GM19438 (cell line): ENCODE measurements around the gene NOS1.
"Not testable (repeated sequence)": the region's sequence is repeated elsewhere in the genome, so short reads cannot be mapped to it uniquely, and the experiment has no call there.

ENCODE experiments used
- ATAC-seq: cut with Tn5 transposase; IDR thresholded peaks from one replicate; pipeline ENCODE4 v1.9.1; 2021; ENCODE audit warnings: low read depth; ENCODE audit not compliant: unreplicated experiment

Gene NOS1

DNA sequence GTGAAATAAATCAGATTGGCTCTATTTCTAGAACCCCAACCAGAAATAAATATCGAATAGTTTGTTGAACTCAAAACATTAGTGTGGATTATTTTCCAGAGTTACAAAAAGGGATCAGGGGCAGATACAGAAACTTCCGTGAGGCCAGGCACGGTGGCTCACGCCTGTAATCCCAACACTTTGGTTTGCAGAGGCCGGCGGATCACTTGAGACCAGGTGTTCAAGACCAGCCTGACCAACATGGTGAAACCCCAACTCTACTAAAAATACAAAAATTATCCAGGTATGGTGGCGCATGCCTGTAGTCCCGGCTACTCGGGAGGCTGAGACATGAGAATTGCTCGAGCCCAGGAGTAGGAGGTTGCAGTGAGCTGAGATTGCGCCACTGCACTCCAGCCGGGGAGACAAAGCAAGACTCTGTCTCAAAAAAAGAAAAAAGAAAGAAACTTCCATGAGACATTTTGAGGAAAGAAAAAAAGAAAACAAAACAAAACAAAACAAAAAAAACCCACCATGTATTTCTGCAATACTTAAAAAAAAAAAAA lies 173.2 kb downstream of the NOS1 start:
- no peak for ATAC-seq

- ATAC-seq = no peak
Measured at GRCh38 chr12:117187421-117187820, 174.0 kb downstream of the NOS1 start.

DNA sequence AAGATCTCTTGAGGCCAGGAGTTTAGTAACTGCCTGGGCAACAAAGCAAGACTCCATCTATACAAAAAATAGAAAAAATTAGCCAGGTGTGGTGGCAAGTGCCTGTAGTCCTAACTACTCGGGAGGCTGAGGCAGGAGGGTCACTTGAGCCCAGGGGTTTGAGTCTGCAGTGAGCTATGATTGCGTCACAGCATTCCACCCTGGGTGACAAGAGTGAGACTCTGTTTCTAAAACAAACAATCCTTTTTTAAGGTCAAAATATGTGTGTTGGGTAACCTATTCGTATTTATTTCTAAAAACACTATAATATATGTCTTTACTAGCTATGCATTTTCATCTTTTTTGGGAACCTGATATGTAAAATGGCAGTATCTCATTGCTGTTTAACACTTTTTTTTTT lies 178.6 kb downstream of the NOS1 start:
- ATAC-seq = no peak

- ATAC-seq = not testable (repeated sequence)
Measured at GRCh38 chr12:117181468-117181843, 180.0 kb downstream of the NOS1 start.

GRCh38 chr12:117180758-117181467 lies 180.5 kb downstream of the NOS1 start:
- ATAC-seq = no peak

GRCh38 chr12:117178745-117179144 lies 182.7 kb downstream of the NOS1 start:
- ATAC-seq = no peak

GRCh38 chr12:117178301-117178700 lies 183.1 kb downstream of the NOS1 start:
- ATAC-seq = no peak

DNA sequence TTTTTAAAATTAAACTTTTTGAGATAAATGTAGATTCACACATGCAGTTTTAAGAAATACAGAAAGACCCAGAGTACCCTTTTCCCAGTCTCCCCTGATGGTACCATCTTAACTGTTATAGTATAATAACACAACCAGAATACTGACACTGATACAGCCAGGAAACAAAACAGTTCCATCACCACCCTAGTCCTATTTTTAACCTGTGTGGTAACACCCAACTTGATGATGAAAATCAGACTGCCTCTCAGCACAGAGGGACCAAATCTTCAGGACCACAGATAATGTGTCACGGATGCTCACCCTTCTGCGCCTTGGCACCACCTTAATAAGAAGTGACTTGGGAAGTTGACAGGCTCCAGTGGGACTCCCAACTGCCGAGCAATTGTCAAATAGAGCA lies 189.3 kb downstream of the NOS1 start:
- no peak for ATAC-seq

DNA sequence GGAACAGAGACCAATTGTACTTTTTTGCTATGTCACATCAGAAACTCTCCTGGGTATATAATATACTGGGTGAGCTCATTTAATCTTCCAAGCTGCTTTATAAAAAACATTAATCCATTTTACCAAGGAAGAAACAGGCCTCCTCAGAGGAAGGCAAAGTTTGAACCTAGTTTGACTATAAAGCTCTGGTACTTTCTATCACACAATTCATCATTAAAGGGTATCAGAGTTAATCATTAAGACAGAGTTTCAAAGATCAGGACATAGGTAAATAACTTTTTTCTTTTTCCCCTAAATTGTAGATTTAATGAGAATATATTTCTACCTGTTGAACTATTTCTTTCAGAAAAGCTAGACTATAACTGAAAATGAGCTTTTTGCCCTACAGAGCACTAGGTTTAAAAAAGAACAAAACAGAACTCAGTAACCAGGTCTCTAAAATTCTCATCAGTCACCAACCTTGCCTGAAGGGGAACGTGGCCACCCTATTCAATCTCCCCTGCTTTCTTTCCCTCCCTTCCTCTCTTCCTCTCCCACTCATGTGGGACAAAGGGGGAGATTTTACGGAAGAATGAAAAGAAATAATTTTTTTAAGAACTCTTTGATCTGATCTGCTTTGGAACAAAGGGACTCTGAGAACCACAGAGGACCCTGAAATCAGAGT lies 189.8 kb downstream of the NOS1 start:
- ATAC-seq = no peak

DNA sequence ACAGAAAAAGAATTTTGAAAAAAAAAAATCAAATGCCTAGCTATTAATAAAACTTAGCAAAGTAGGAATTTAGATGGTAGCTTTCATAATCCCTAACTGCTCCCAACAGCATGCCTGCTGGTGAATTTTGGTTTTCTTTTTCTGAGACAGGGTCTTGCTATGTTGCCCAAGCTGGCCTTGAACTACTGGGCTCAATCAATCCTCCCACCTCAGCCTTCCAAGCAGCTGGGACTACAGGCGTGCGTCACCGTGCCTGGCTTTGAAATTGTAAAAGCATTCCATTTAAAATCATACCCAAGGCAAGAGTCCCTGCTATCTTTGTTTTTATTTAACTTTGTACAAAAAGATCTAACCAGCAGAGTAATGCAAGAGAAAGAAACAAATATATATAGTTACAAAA lies 191.9 kb downstream of the NOS1 start:
- no peak for ATAC-seq

DNA sequence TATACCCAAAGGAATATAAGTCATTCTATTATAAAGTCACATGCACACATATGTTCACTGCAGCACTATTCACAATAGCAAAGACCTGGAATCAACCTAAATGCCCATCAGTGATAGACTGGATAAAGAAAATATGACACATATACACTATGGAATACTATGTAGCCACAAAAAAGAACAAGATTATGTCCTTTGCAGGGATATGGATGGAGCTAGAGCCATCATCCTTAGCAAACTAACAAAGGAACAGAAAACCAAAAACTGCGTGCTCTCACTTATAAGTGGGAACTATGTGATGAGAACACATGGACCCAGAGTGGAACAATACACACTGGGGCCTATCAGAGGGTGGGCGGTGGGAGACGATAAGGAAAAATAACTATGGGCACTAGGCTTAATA lies 192.4 kb downstream of the NOS1 start:
- no peak for ATAC-seq

- ATAC-seq = no peak
Measured at GRCh38 chr12:117167769-117168168, 193.7 kb downstream of the NOS1 start.

GRCh38 chr12:117166107-117166506 lies 195.3 kb downstream of the NOS1 start:
- ATAC-seq = no peak

- no peak for ATAC-seq
Measured at GRCh38 chr12:117165342-117165741, 196.1 kb downstream of the NOS1 start.

DNA sequence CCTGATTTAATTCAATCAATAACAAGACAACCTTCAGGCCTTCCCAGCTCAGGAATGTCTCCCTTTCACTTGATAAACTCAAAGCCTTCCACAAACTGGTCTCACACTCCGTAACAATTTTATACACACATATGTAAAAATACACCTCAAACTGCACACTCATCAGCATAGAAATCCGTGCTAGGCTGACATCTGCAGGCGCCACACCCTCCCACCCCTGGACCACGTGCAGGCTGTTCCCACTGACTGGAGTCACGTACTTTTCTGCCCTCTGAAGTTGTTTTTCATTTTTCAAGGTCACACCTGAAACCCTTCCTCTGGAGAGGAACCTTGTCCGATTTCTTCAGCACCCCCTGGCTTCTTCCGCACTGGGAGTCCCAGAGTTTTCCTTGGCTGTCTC lies 198.8 kb downstream of the NOS1 start:
- ATAC-seq = no peak

GRCh38 chr12:117162167-117162539 lies 199.3 kb downstream of the NOS1 start:
- ATAC-seq = no peak

- ATAC-seq = no peak
Measured at GRCh38 chr12:117161460-117162166, 199.8 kb downstream of the NOS1 start.

DNA sequence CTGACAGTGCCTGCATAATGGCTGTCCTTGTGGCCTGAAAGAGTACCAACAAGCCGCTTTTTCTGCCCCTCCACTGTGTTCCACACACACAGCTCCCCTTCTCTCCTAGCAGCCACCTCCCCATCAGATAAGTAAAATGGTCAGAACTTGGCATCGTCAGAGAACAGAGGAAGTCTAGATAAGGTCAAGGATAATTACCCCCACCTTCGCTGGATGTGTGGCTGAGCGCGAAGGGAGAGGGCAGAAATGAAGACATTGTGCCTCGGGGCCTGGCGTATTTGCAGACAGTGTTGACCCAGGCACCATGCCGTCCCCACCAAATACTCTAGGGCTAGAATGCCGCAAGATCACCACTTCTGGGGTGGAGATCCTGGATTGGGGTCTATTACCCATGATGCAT lies 201.8 kb downstream of the NOS1 start:
- ATAC-seq = no peak

GRCh38 chr12:117158911-117159553 lies 202.4 kb downstream of the NOS1 start:
- ATAC-seq = no peak
